ENCODE results near the gene NUMBL.
"Not testable (repeated sequence)": the region's sequence is repeated elsewhere in the genome, so short reads cannot be mapped to it uniquely, and the experiment has no call there.

Gene NUMBL

DNA sequence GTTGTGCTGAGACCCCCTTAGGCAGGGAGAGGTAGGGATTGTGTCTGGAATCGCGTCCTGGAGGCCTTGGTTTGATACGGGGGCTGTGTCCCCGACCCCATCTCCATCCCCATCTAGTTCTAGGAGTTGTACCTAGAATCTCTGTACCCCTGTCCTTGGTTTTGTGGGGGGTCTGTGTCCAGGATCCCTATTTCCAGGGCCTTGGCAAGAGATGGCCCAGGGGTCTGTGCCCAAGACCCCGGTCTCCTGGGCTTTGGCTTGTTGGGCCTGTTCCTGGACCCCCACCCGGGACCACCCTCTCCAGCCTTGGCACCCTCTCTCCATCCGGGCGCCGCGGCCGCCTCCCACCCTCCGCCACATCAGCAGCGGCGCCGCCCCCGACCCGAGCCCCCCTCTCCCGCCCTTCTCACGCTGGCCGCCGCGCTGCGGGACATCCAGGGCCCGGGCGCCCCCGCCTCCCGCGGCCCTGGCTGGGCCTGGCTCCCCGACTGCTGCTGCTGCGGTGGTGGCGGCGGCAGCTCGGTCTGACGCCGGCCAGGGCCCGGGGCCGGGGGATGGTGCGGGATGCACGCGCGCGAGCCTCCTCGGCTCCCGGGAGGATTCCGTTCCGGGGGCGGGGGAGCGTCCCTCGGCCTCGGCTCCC lies at the start of gene NUMBL:
TSS of gene NUMBL (minus strand) at position 602 of the 643 bp plus-strand sequence. CDS start at position 434, 168 bp downstream.
- Histone ChIP-seq H3K27ac (peak within 1 kb of the TSS; percentile 87), H3K9ac (peak within 1 kb of the TSS; percentile 81), H3K4me1 (peaks cover 36% of the 10 kb centered on the region), H4K20me1 (no peaks in the 10 kb centered on the region), H3K27me3 (no peaks in the 10 kb centered on the region), H3K4me3 (peak within 1 kb of the TSS; percentile 77), H3K36me3 (peaks cover 44% of the 10 kb centered on the region), H3K9me3 (no peaks in the 10 kb centered on the region), H3K4me2 (peak within 1 kb of the TSS; percentile 98)
- TF ChIP-seq Cebpa-rat (IDR thresholded peaks at IDR 0.05), result no peak

- Histone ChIP-seq H4K20me1 (no peaks in the 10 kb centered on the region), H3K27ac (0 out of 2 replicates have a peak overlapping the region, but pooled peaks have one; percentile 26), H3K36me3 (peaks cover 62% of the 10 kb centered on the region), H3K4me2 (peak overlapping the region; percentile 36), H3K4me1 (peaks cover 17% of the 10 kb centered on the region), H3K27me3 (no peaks in the 10 kb centered on the region), H3K9ac (0 out of 2 replicates have a peak overlapping the region, but pooled peaks have one; percentile 45), H3K4me3 (no peak overlapping the region), H3K9me3 (no peaks in the 10 kb centered on the region)
- no peak for TF ChIP-seq Cebpa-rat (IDR thresholded peaks at IDR 0.05)
These were observed 48.8 kb upstream of the NUMBL start for GRCh38 chr19:40739030-40739839.

GRCh38 chr19:40737102-40737644 lies 46.7 kb upstream of the NUMBL start:
- Histone ChIP-seq H3K27me3 (no peaks in the 10 kb centered on the region), H3K4me2 (no peak overlapping the region), H3K4me1 (peaks cover 17% of the 10 kb centered on the region), H3K4me3 (no peak overlapping the region), H3K9ac (no peak overlapping the region), H3K36me3 (peaks cover 74% of the 10 kb centered on the region), H4K20me1 (no peaks in the 10 kb centered on the region), H3K27ac (no peak overlapping the region), H3K9me3 (no peaks in the 10 kb centered on the region)
- no peak for TF ChIP-seq Cebpa-rat (IDR thresholded peaks at IDR 0.05)

DNA sequence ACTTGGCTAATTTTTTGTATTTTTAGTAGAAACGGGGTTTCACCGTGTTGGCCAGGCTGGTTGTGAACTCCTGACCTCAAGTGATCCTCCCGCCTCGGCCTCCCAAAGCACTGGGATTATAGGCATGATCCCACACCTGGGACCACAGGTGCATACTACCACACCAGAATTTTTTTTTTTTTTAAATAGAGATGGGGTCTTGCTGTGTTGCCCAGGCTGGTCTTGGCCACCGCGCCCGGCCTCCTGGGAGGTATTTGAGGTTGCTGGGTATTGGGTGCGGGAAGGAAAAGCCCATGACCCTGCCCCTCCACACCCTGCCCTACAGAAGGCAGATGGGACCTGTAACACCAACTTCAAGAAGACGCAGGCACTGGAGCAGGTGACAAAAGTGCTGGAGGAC lies 46.2 kb upstream of the NUMBL start:
- Histone ChIP-seq H3K4me2 (no peak overlapping the region), H4K20me1 (no peaks in the 10 kb centered on the region), H3K27me3 (no peaks in the 10 kb centered on the region), H3K36me3 (peaks cover 79% of the 10 kb centered on the region), H3K9me3 (no peaks in the 10 kb centered on the region), H3K4me3 (no peak overlapping the region), H3K27ac (no peak overlapping the region), H3K4me1 (peaks cover 17% of the 10 kb centered on the region), H3K9ac (no peak overlapping the region)
- no peak for TF ChIP-seq Cebpa-rat (IDR thresholded peaks at IDR 0.05)

GRCh38 chr19:40735013-40735771 lies 44.7 kb upstream of the NUMBL start:
- Histone ChIP-seq H4K20me1 (no peaks in the 10 kb centered on the region), H3K4me2 (no peak overlapping the region), H3K36me3 (peaks cover 94% of the 10 kb centered on the region), H3K4me1 (peaks cover 13% of the 10 kb centered on the region), H3K27ac (no peak overlapping the region), H3K4me3 (no peak overlapping the region), H3K27me3 (no peaks in the 10 kb centered on the region), H3K9ac (no peak overlapping the region), H3K9me3 (no peaks in the 10 kb centered on the region)
- TF ChIP-seq Cebpa-rat (IDR thresholded peaks at IDR 0.05), result no peak

DNA sequence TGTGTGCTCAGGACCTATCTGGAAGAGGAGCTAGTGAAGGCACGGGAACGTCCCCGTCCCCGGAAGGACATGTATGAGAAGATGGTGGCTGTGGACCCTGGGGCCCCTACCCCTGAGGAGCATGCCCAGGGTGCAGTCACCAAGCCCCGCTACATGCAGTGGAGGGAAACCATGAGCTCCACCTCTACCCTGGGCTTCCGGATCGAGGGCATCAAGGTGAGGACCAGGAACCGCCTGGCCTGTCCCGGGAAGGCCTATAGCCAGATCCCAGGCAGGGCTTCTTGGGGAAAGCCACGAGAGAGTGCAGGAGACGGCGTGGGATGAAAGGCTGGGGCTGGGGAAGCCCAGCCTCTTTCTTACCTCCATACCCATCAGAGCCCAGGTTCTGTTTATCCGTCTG lies 42.7 kb upstream of the NUMBL start:
- Histone ChIP-seq H3K36me3 (peaks cover 96% of the 10 kb centered on the region), H3K4me2 (no peak overlapping the region)

DNA sequence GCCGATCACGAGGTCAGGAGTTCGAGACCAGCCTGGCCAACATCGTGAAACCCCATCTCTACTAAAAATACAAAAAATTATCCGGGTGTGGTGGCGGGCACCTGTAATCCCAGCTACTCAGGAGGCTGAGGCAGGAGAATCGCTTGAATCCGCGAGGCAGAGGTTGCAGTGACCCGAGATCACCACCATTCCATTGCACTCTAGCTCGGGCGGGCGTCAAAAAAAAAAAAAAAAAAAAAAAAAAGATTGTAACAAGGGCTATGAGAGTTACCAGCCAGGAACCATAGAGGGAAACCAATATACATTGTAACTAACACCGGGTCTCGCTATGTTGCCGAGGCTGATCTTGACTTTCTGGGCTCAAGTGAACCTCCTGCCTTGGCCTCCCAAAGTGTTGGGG lies 41.9 kb upstream of the NUMBL start:
- H3K9me3 ChIP-seq, H3K4me1 ChIP-seq, H3K27me3 ChIP-seq, H3K9ac ChIP-seq, H3K4me3 ChIP-seq, H4K20me1 ChIP-seq, H3K4me2 ChIP-seq, H3K27ac ChIP-seq: not testable (repeated sequence)
- peaks cover 99% of the 10 kb centered on the region for H3K36me3 ChIP-seq

More for the DNA sequence above, 42.7 kb upstream of the NUMBL start:
- Histone ChIP-seq H4K20me1 (no peaks in the 10 kb centered on the region), H3K9me3 (no peaks in the 10 kb centered on the region), H3K27ac (no peak overlapping the region), H3K4me1 (no peaks in the 10 kb centered on the region), H3K27me3 (no peaks in the 10 kb centered on the region), H3K4me3 (no peak overlapping the region), H3K9ac (no peak overlapping the region)
- no peak for TF ChIP-seq Cebpa-rat (IDR thresholded peaks at IDR 0.05)

DNA sequence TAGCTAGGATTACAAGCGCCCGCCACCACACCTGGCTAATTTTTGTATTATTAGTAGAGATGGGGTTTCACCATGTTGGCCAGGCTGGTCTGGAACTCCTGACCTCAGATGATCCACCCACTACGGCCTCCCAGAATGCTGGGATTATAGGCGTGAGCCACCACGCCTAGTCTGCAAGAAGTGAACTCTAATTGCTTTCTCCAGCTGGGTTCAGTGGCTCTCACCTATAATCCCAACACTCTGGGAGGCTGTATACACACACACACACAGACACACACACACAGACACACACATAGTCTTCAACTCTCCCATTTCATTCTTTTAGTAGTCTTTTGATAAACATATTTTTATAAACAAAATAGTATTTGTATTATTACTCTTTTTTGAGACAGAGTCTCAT lies 39.6 kb upstream of the NUMBL start:
- not testable (repeated sequence) for H4K20me1 ChIP-seq, H3K4me2 ChIP-seq, H3K9me3 ChIP-seq, H3K27me3 ChIP-seq, H3K9ac ChIP-seq, H3K4me3 ChIP-seq, H3K27ac ChIP-seq, H3K4me1 ChIP-seq
- H3K36me3 ChIP-seq, result peaks cover 97% of the 10 kb centered on the region

DNA sequence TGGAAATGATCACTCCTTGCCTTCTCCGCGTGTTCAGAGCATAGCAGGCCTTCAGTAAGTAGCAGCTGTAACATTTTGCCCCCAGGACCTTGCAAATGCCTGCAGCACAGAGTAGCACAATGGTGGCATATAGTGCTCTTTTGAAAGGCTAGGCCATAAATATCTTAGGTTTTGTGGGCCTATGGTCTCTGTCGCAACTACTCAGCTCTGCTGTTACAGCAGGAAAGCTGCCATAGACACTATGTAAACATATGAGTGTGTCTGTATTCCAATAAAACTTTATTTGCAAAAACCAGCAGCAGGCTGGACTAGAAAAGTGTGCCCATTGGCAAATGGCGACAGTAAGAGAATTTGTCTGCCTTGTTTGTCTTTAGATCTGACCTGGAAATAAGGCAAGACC lies 35.8 kb upstream of the NUMBL start:
- no peak overlapping the region for H3K4me3 ChIP-seq
- no peak overlapping the region for H3K9ac ChIP-seq
- no peak overlapping the region for H3K27ac ChIP-seq
- H3K36me3 ChIP-seq, result peaks cover 81% of the 10 kb centered on the region
- no peaks in the 10 kb centered on the region for H3K27me3 ChIP-seq
- TF ChIP-seq Cebpa-rat (IDR thresholded peaks at IDR 0.05), result no peak
- H3K4me2 ChIP-seq, result no peak overlapping the region
- H4K20me1 ChIP-seq, result peaks cover 6% of the 10 kb centered on the region; the same call in 1 of the 2 replicates
- no peaks in the 10 kb centered on the region for H3K4me1 ChIP-seq
- H3K9me3 ChIP-seq, result no peaks in the 10 kb centered on the region
